Left colon (tissue), 2 donors: ENCODE data around the gene EIF4G1. TPM values are rescaled to one million over a fixed set of nuclear protein-coding genes. Genes with fewer than 3 reads are reported as not detected.

ENCODE experiments used
- ATAC-seq: fragments of 200-7000 bp; cut with Tn5 transposase; one replicate; pipeline ENCODE4 v1.9.1; 2020; ENCODE audit warnings: mild to moderate bottlenecking, moderate library complexity
- DNase-seq, 2 donors: peaks; one replicate each; pipeline ENCODE4 v3.0.0-alpha.2; 2020
- intact Hi-C, 2 donors: fragments of 100-400 bp; cut with DNase I in 1 of 2; cut with micrococcal nuclease in 1 of 2; formaldehyde crosslinking; loops; one replicate each; pipeline versions ENCODE4 v1.11.2 to v1.14.0; 2022; cut with DNase I, micrococcal nuclease
- total RNA-seq, 2 donors: library from RNA; stranded (reverse); fragmentation: NEBNext Ultra II Directional; extraction: Animal tissue kit (Norgen Biotek cat#: 25700); gene quantifications; one replicate each; pipeline ENCODE4 v1.2.1, GENCODE V29; 2021
- donor health status: DM: no; HTN: no; CAD: no.
- donor health status: DM: yes; HTN: yes; CAD: no.

The EIF4G1 gene
- total RNA-seq, 2 donors from 2014 or later: 245 to 322 TPM

GRCh38 chr3:184360070-184360928 is 45.9 kb downstream of the EIF4G1 start:
- intact Hi-C loops: no loop called here
- DNase-seq: no peak
- no peak for ATAC-seq

- ATAC-seq: no peak
- no peak for DNase-seq
- intact Hi-C loops: no loop called here
Measured at GRCh38 chr3:184360929-184361531, 46.6 kb downstream of the EIF4G1 start.

GRCh38 chr3:184361532-184361931 is 47.1 kb downstream of the EIF4G1 start, which contains the start of the genes CLCN2 and POLR2H:
TSS of gene CLCN2 (minus strand) at chr3:184361605. CDS start at chr3:184361479, 126 bp downstream.
TSS of gene POLR2H (plus strand) at chr3:184361710. CDS start at chr3:184363493, 1,783 bp downstream.
- peak in 1 of 2 donors; percentile 69 for DNase-seq
- ATAC-seq: peak; percentile 53
- intact Hi-C loops: no loop called here

GRCh38 chr3:184361932-184362667 is 47.7 kb downstream of the EIF4G1 start:
- ATAC-seq (peak; percentile 50), DNase-seq (peak; percentile 83 to 86)
- intact Hi-C loops: no loop called here

GRCh38 chr3:184362668-184363546 is 48.5 kb downstream of the EIF4G1 start:
- ATAC-seq: peak; percentile 69
- intact Hi-C loops: no loop called here

GRCh38 chr3:184366619-184367289 is 52.3 kb downstream of the EIF4G1 start:
- intact Hi-C loops: no loop called here
- DNase-seq (no peak), ATAC-seq (no peak)

More at GRCh38 chr3:184362668-184363546, 48.5 kb downstream of the EIF4G1 start:
- peak; percentile 97 to 98 for DNase-seq

GRCh38 chr3:184368116-184368515 is 53.7 kb downstream of the EIF4G1 start:
- no peak for DNase-seq
- intact Hi-C loops: no loop called here

GRCh38 chr3:184368586-184369183 is 54.3 kb downstream of the EIF4G1 start:
- intact Hi-C loops: no loop called here
- no peak for DNase-seq
- no peak for ATAC-seq

More at GRCh38 chr3:184368116-184368515, 53.7 kb downstream of the EIF4G1 start:
- ATAC-seq: no peak

GRCh38 chr3:184371570-184372018 is 57.2 kb downstream of the EIF4G1 start:
- peak; percentile 91 for ATAC-seq
- DNase-seq: peak; percentile 69 to 77
- intact Hi-C loops: loop anchor here in 1 of 2 donors (5.0 to 10.0 kb wide), 2 partner anchors 141 to 173 kb away; no protein-coding TSS in a partner anchor

GRCh38 chr3:184372296-184372821 is 58.0 kb downstream of the EIF4G1 start:
- ATAC-seq (no peak), DNase-seq (no peak)
- intact Hi-C loops: loop anchor here in 1 of 2 donors (5.0 to 10.0 kb wide), 2 partner anchors 140 to 172 kb away; no protein-coding TSS in a partner anchor

- intact Hi-C loops: loop anchor here in 1 of 2 donors (5.0 to 10.0 kb wide), 2 partner anchors 139 to 172 kb away; no protein-coding TSS in a partner anchor
- ATAC-seq (peak; percentile 11), DNase-seq (no peak)
Measured at GRCh38 chr3:184372911-184373310, 58.5 kb downstream of the EIF4G1 start.

GRCh38 chr3:184373422-184373821 is 59.0 kb downstream of the EIF4G1 start:
- peak; percentile 48 for ATAC-seq
- DNase-seq: no peak
- intact Hi-C loops: loop anchor here in 1 of 2 donors (5.0 to 10.0 kb wide), 2 partner anchors 139 to 171 kb away; no protein-coding TSS in a partner anchor

- intact Hi-C loops: loop anchor here in 1 of 2 donors (10.0 kb wide), 1 partner anchor 169 kb away; no protein-coding TSS in a partner anchor
- no peak for ATAC-seq
- DNase-seq: no peak
Measured at GRCh38 chr3:184375747-184376461, 61.5 kb downstream of the EIF4G1 start.

GRCh38 chr3:184377374-184377773 is 63.0 kb downstream of the EIF4G1 start:
- DNase-seq (no peak), ATAC-seq (no peak)
- intact Hi-C loops: loop anchor here in 1 of 2 donors (10.0 kb wide), 1 partner anchor 167 kb away; no protein-coding TSS in a partner anchor

GRCh38 chr3:184377882-184378445 is 63.6 kb downstream of the EIF4G1 start, which contains the start of gene THPO:
TSS of gene THPO (minus strand) at chr3:184378207. CDS start at chr3:184376259, 1,948 bp downstream.
- intact Hi-C loops: loop anchor here in 1 of 2 donors (10.0 kb wide), 1 partner anchor 167 kb away; no protein-coding TSS in a partner anchor
- DNase-seq: no peak
- ATAC-seq: no peak
